Activated CD4-positive, CD25-positive, alpha-beta regulatory T cell treated with anti-CD3 and anti-CD28 coated beads, Interleukin-2, amount 50 U/mL, for 72 hours (primary cell): Measurements from ENCODE around the gene CILP2.

ENCODE experiments used
- DNase-seq: peaks from one replicate; pipeline ENCODE4 v3.0.0; 2021

Gene CILP2

GRCh38 chr19:19504754-19505668 is 33.1 kb upstream of the CILP2 start:
- DNase-seq, result no peak

GRCh38 chr19:19505669-19506326 is 32.3 kb upstream of the CILP2 start:
- DNase-seq, result no peak

GRCh38 chr19:19506592-19506991 is 31.5 kb upstream of the CILP2 start:
- DNase-seq, result no peak

GRCh38 chr19:19507354-19507753 is 30.7 kb upstream of the CILP2 start:
- DNase-seq, result no peak

- no peak for DNase-seq
These were observed 29.8 kb upstream of the CILP2 start for GRCh38 chr19:19508217-19508616.

- no peak for DNase-seq
These were observed 27.6 kb upstream of the CILP2 start for GRCh38 chr19:19510432-19510831.

- no peak for DNase-seq
These were observed 24.4 kb upstream of the CILP2 start for GRCh38 chr19:19513682-19514081.

GRCh38 chr19:19514215-19514657 is 23.8 kb upstream of the CILP2 start:
- DNase-seq, result no peak

GRCh38 chr19:19514881-19515641 is 23.0 kb upstream of the CILP2 start, which contains the start of gene TSSK6:
Gene TSSK6, minus strand, starts transcription at chr19:19515548. Its CDS starts 121 bp downstream, at chr19:19515427.
- no peak for DNase-seq

- peak; percentile 97 for DNase-seq
These were observed 22.2 kb upstream of the CILP2 start, which contains the start of gene NDUFA13 for GRCh38 chr19:19515642-19516519. Gene NDUFA13, plus strand, starts transcription at chr19:19516225. Its CDS starts 14 bp downstream, at chr19:19516239.

- DNase-seq, result no peak
These were observed 20.8 kb upstream of the CILP2 start for GRCh38 chr19:19517235-19517619.

GRCh38 chr19:19520989-19521388 is 17.1 kb upstream of the CILP2 start:
- no peak for DNase-seq

- no peak for DNase-seq
These were observed 14.9 kb upstream of the CILP2 start for GRCh38 chr19:19523177-19523576.

GRCh38 chr19:19524053-19524452 is 14.0 kb upstream of the CILP2 start:
- no peak for DNase-seq

GRCh38 chr19:19525611-19526380 is 12.3 kb upstream of the CILP2 start:
- no peak for DNase-seq

GRCh38 chr19:19526581-19527370 is 11.3 kb upstream of the CILP2 start:
- no peak for DNase-seq

- no peak for DNase-seq
These were observed 10.8 kb upstream of the CILP2 start for GRCh38 chr19:19527371-19527656.

GRCh38 chr19:19527674-19528625 is 10.1 kb upstream of the CILP2 start:
- DNase-seq, result no peak

- no peak for DNase-seq
These were observed 9.2 kb upstream of the CILP2 start, which contains the start of gene YJEFN3 for GRCh38 chr19:19528721-19529490. Gene YJEFN3, plus strand, starts transcription at chr19:19528911. Its CDS starts 22 bp downstream, at chr19:19528933.
